Astrocyte of the cerebellum (primary cell): ENCODE results near the gene SORCS3.

ENCODE experiments used
- DNase-seq: peaks from one replicate; pipeline ENCODE4 v3.0.0-alpha.2; 2011; ENCODE audit warnings: low read depth
- H3K4me3 ChIP-seq: 2 replicates; pipeline ENCODE4 v1.5.1; 2011; ENCODE audit warnings: mild to moderate bottlenecking, low read depth, low read length, moderate library complexity
- CTCF ChIP-seq: IDR thresholded peaks from 2 replicates; pipeline ENCODE4 v1.5.1; 2012; ENCODE audit warnings: low read length, low read depth, moderate library complexity, mild to moderate bottlenecking; ENCODE audit errors: missing control alignments
- in situ Hi-C: cut with HindIII; loops from 2 replicates; pipeline ENCODE4 v1.10.0; 2017; ENCODE audit warnings: low sequenced_read_pairs

The SORCS3 gene

GRCh38 chr10:104641187-104641936, at the start of gene SORCS3:
SORCS3 (plus strand) TSS chr10:104641290.
- no peak for DNase-seq
- peak within 1 kb of the TSS; percentile 37 for H3K4me3 ChIP-seq
- TF ChIP-seq CTCF: no peak
- in situ Hi-C loops: no loop called here

- DNase-seq: no peak
- no peak overlapping the region for H3K4me3 ChIP-seq
- no peak for TF ChIP-seq CTCF
- in situ Hi-C loops: no loop called here
Observed at GRCh38 chr10:104591441-104591840, 49.6 kb upstream of the SORCS3 start.

GRCh38 chr10:104601166-104601565, 39.9 kb upstream of the SORCS3 start:
- no peak overlapping the region for H3K4me3 ChIP-seq
- DNase-seq: no peak
- no peak for TF ChIP-seq CTCF
- in situ Hi-C loops: no loop called here

- in situ Hi-C loops: no loop called here
- no peak for TF ChIP-seq CTCF
- no peak for DNase-seq
- H3K4me3 ChIP-seq: no peak overlapping the region
Observed at GRCh38 chr10:104608091-104608828, 32.8 kb upstream of the SORCS3 start.

GRCh38 chr10:104612571-104613205, 28.4 kb upstream of the SORCS3 start:
- no peak for DNase-seq
- H3K4me3 ChIP-seq: no peak overlapping the region
- in situ Hi-C loops: no loop called here
- TF ChIP-seq CTCF: no peak

GRCh38 chr10:104613406-104613805, 27.7 kb upstream of the SORCS3 start:
- no peak for TF ChIP-seq CTCF
- in situ Hi-C loops: no loop called here
- H3K4me3 ChIP-seq: no peak overlapping the region
- DNase-seq: no peak
